B cell (primary cell): ENCODE data around the gene CD300H. TPM values are rescaled to one million over a fixed set of nuclear protein-coding genes. Genes with fewer than 3 reads are reported as not detected.

Source experiments
- ATAC-seq: fragments of 200-7000 bp; cut with Tn5 transposase; one replicate; pipeline ENCODE4 v1.10.0; 2021; ENCODE audit warnings: low read depth, mild to moderate bottlenecking, moderate number of reproducible peaks, moderate library complexity
- CTCF ChIA-PET: fragments of 350-600 bp; sonication (Branson Sonifier 250); formaldehyde crosslinking; loops from one replicate; lab custom pipeline; 2021; ENCODE audit warnings: antibody characterized with exemption, inconsistent platforms; lab: Charles Lee
- POLR2A ChIA-PET: fragments of 350-600 bp; sonication (Branson Sonifier 250); formaldehyde crosslinking; loops from one replicate; lab custom pipeline; 2021; ENCODE audit warnings: antibody characterized with exemption; lab: Charles Lee
- DNase-seq: peaks from one replicate; pipeline ENCODE4 v3.0.0; 2013
- H2AFZ ChIP-seq: 2 replicates; pipeline ENCODE4 v1.6.1; 2012; ENCODE audit warnings: mild to moderate bottlenecking, low read depth, low read length; ENCODE audit not compliant: insufficient read depth, poor library complexity, severe bottlenecking
- H3K27ac ChIP-seq, 2 donors: 1 replicate in 1 of 2; 2 replicates in 1 of 2; pipeline ENCODE4 v1.5.1; 2012 to 2013; ENCODE audit warnings: low read length in 2 of 2, mild to moderate bottlenecking in 2 of 2, moderate library complexity in 1 of 2
- H3K27me3 ChIP-seq, 4 experiments: fragments of 200-600 bp in 1 of 4; sonication (generic) in 1 of 4; replicated peaks in 1 of 4; 1 replicate in 2 of 4; 2 replicates in 2 of 4; pipeline versions ENCODE4 v1.6.1 to v1.7.0; 2013 to 2016; ENCODE audit warnings: low read length in 3 of 4, mild to moderate bottlenecking in 2 of 4, mixed read lengths in 1 of 4, moderate library complexity in 1 of 4; ENCODE audit not compliant: insufficient read depth in 4 of 4, control insufficient read depth in 3 of 4; ENCODE audit errors: control extremely low read depth in 1 of 4
- H3K36me3 ChIP-seq, 2 experiments: replicated peaks in 1 of 2; 1 replicate in 1 of 2; 2 replicates in 1 of 2; pipeline versions ENCODE4 v1.6.1 to v1.7.1; 2013; ENCODE audit warnings: low read length in 1 of 2; ENCODE audit not compliant: insufficient read depth in 2 of 2, control insufficient read depth in 1 of 2; ENCODE audit errors: control extremely low read depth in 1 of 2, extremely low read depth in 1 of 2
- H3K4me1 ChIP-seq, 2 donors: fragments of 200-600 bp in 1 of 2; sonication (generic) in 1 of 2; 1 replicate in 1 of 2; 2 replicates in 1 of 2; pipeline versions ENCODE4 v1.5.1 to v1.6.1; 2013 to 2017; ENCODE audit warnings: low read length in 2 of 2; ENCODE audit not compliant: control insufficient read depth in 2 of 2, insufficient read depth in 2 of 2
- H3K4me2 ChIP-seq: replicated peaks from 2 replicates; pipeline ENCODE3; 2012; ENCODE audit warnings: mild to moderate bottlenecking, low read depth, low read length; ENCODE audit not compliant: poor library complexity, severe bottlenecking
- H3K4me3 ChIP-seq, 5 experiments: fragments of 200-600 bp in 1 of 5; sonication (generic) in 1 of 5; 1 replicate in 3 of 5; 2 replicates in 2 of 5; pipeline versions ENCODE4 v1.5.1 to v1.7.0; 2011 to 2016; ENCODE audit warnings: low read length in 4 of 5, mild to moderate bottlenecking in 4 of 5, low read depth in 2 of 5, control low read depth in 1 of 5, moderate library complexity in 1 of 5; ENCODE audit not compliant: insufficient read depth in 1 of 5; ENCODE audit errors: control extremely low read depth in 1 of 5, extremely low read depth in 1 of 5
- H3K79me2 ChIP-seq: fragments of 200-600 bp; sonication (generic); one replicate; pipeline ENCODE4 v1.6.0; 2016; ENCODE audit warnings: low read length; ENCODE audit not compliant: control insufficient read depth, insufficient read depth
- H3K9ac ChIP-seq: fragments of 200-600 bp; sonication (generic); 2 replicates; pipeline ENCODE4 v1.6.1; 2017; ENCODE audit warnings: mild to moderate bottlenecking, low read length, moderate library complexity
- H3K9me3 ChIP-seq, 3 donors: one replicate each; pipeline versions ENCODE4 v1.6.1 to v1.7.1; 2013; ENCODE audit warnings: low read length in 2 of 3; ENCODE audit not compliant: control insufficient read depth in 2 of 3, insufficient read depth in 1 of 3; ENCODE audit errors: control extremely low read depth in 1 of 3
- H4K20me1 ChIP-seq: 2 replicates; pipeline ENCODE4 v1.6.0; 2012; ENCODE audit warnings: mild to moderate bottlenecking, low read length; ENCODE audit not compliant: insufficient read depth, control insufficient read depth, poor library complexity, severe bottlenecking
- H3K27ac Mint-ChIP-seq: one replicate; pipeline ENCODE4 v1.8.0; 2021; ENCODE audit warnings: mixed read lengths
- H3K27me3 Mint-ChIP-seq: one replicate; pipeline ENCODE4 v1.8.0; 2021; ENCODE audit warnings: mixed read lengths
- H3K4me1 Mint-ChIP-seq: one replicate; pipeline ENCODE4 v1.8.0; 2021; ENCODE audit warnings: mixed read lengths
- H3K4me3 Mint-ChIP-seq: one replicate; pipeline ENCODE4 v1.8.0; 2021; ENCODE audit warnings: mixed read lengths
- H3K9me3 Mint-ChIP-seq: one replicate; pipeline ENCODE4 v1.8.0; 2022; ENCODE audit warnings: mixed read lengths; ENCODE audit not compliant: insufficient read depth
- CTCF ChIP-seq: fragments of 200-600 bp; IDR thresholded peaks from one replicate; pipeline ENCODE4 v1.8.0; 2022; ENCODE audit warnings: antibody characterized with exemption, mild to moderate bottlenecking
- EZH2 ChIP-seq: IDR thresholded peaks from 2 replicates; pipeline ENCODE4 v1.6.1; 2012; ENCODE audit warnings: borderline replicate concordance, low read depth, mild to moderate bottlenecking, moderate library complexity, low read length; ENCODE audit not compliant: insufficient read depth, poor library complexity, severe bottlenecking
- whole genome bisulfite sequencing: methylation state at CpG from one replicate; pipeline ENCODE4 v1.1.5; 2013; ENCODE audit warnings: missing lambda C conversion rate; ENCODE audit not compliant: insufficient coverage; 5-methylcytosine and 5-hydroxymethylcytosine counted together
- intact Hi-C: fragments of 100-400 bp; cut with micrococcal nuclease; formaldehyde crosslinking; loops from one replicate; pipeline ENCODE4 v1.10.0; 2022
- polyA plus RNA-seq: library from polyadenylated mRNA; depleted of rRNA; stranded (reverse); fragments of >200 nt; gene quantifications from 2 replicates; pipeline ENCODE4 v1.2.3, GENCODE V29; 2012
- total RNA-seq, 2 donors: library from RNA; stranded (reverse); fragments of 120-200 nt in 1 of 2; gene quantifications; 1 replicate in 1 of 2; 2 replicates in 1 of 2; pipeline versions ENCODE4 v1.2.3 to v1.2.4, GENCODE V29; 2013 to 2022

CD300H gene
- total and polyA plus RNA-seq, 2 donors (not counting 1 experiment from before 2014, with no cell fraction given) = 0.58 TPM; not detected in 1

- ATAC-seq (no peak), DNase-seq (no peak)
- Mint-ChIP-seq H3K4me1 (peaks cover 21% of the 10 kb centered on the region), H3K27ac (no peak overlapping the region), H3K4me3 (no peak overlapping the region), H3K27me3 (peaks cover 3% of the 10 kb centered on the region), H3K9me3 (no peaks in the 10 kb centered on the region)
- no peak overlapping the region for H3K27ac ChIP-seq
- no peak overlapping the region for H3K9ac ChIP-seq
- CTCF ChIA-PET = interaction anchor here (1.0 kb wide), 1 partner anchor 10 kb away, joined by 5 read pairs; no protein-coding TSS in a partner anchor
- WGBS = 88% methylated on average over 4 of the region's 7 CpGs
- no peaks in the 10 kb centered on the region for H3K36me3 ChIP-seq
- no peak overlapping the region for H3K4me2 ChIP-seq
- TF ChIP-seq CTCF = no peak
- TF ChIP-seq EZH2 = no peak
- POLR2A ChIA-PET = no interaction called here
- intact Hi-C loops = no loop called here
- H2AFZ ChIP-seq = no peak overlapping the region
- H3K27me3 ChIP-seq = no peaks in the 10 kb centered on the region
- H3K9me3 ChIP-seq = peaks cover 0 to 9% (median 8%) of the 10 kb centered on the region in 3 donors
- H4K20me1 ChIP-seq = no peaks in the 10 kb centered on the region
- H3K79me2 ChIP-seq = no peaks in the 10 kb centered on the region
- peaks cover 26 to 36% of the 10 kb centered on the region in 2 donors for H3K4me1 ChIP-seq
- no peak overlapping the region for H3K4me3 ChIP-seq
Measured at GRCh38 chr17:74555427-74555940, 11.8 kb downstream of the CD300H start.

- Histone ChIP-seq H3K36me3 (no peaks in the 10 kb centered on the region), H3K4me1 (peaks cover 26 to 34% of the 10 kb centered on the region in 2 donors), H3K27ac (no peak overlapping the region), H3K9ac (no peak overlapping the region), H4K20me1 (no peaks in the 10 kb centered on the region), H2AFZ (no peak overlapping the region), H3K79me2 (no peaks in the 10 kb centered on the region), H3K4me3 (no peak overlapping the region), H3K9me3 (peaks cover 0 to 9% (median 8%) of the 10 kb centered on the region in 3 donors), H3K4me2 (no peak overlapping the region), H3K27me3 (no peaks in the 10 kb centered on the region)
- peaks cover 21% of the 10 kb centered on the region for H3K4me1 Mint-ChIP-seq
- no peak for DNase-seq
- peaks cover 7% of the 10 kb centered on the region for H3K27me3 Mint-ChIP-seq
- ATAC-seq = no peak
- POLR2A ChIA-PET = no interaction called here
- no peak overlapping the region for H3K4me3 Mint-ChIP-seq
- TF ChIP-seq EZH2 = no peak
- TF ChIP-seq CTCF = no peak
- H3K9me3 Mint-ChIP-seq = no peaks in the 10 kb centered on the region
- H3K27ac Mint-ChIP-seq = no peak overlapping the region
- CTCF ChIA-PET = no interaction called here
- intact Hi-C loops = no loop called here
- 69% methylated on average over 4 of the region's 6 CpGs for WGBS
Measured at GRCh38 chr17:74554909-74555308, 12.4 kb downstream of the CD300H start.
